Small intestine (tissue), 7 donors: ENCODE data around the gene FAF1. TPM values are rescaled to one million over a fixed set of nuclear protein-coding genes. Genes with fewer than 3 reads are reported as not detected.
A peak's percentile ranks its signal among the peaks of the same experiment; 100 is the strongest.
"Not testable (repeated sequence)": the region's sequence is repeated elsewhere in the genome, so short reads cannot be mapped to it uniquely, and the experiment has no call there.

Source experiments
- DNase-seq, 2 donors: peaks; one replicate each; pipeline versions ENCODE4 v3.0.0 to v3.0.0-alpha.2; 2013
- FAIRE-seq: peaks from 2 replicates; lab custom pipeline; 2012; peaks lifted over from hg19 to GRCh38; lab: Jason Lieb, UNC
- H3K27ac ChIP-seq, 3 donors: one replicate each; pipeline ENCODE4 v1.5.1; 2013; ENCODE audit warnings: low read length in 2 of 3, mild to moderate bottlenecking in 2 of 3, control low read depth in 1 of 3, inconsistent platforms in 1 of 3, low read depth in 1 of 3, moderate library complexity in 1 of 3
- H3K27me3 ChIP-seq, 3 donors: one replicate each; pipeline ENCODE4 v1.6.1; 2013; ENCODE audit warnings: low read length in 3 of 3, inconsistent platforms in 1 of 3; ENCODE audit not compliant: control insufficient read depth in 3 of 3, insufficient read depth in 3 of 3
- H3K36me3 ChIP-seq, 3 donors: one replicate each; pipeline ENCODE4 v1.6.1; 2013; ENCODE audit warnings: low read length in 3 of 3, inconsistent platforms in 1 of 3, low read depth in 1 of 3, mild to moderate bottlenecking in 1 of 3, moderate library complexity in 1 of 3; ENCODE audit not compliant: control insufficient read depth in 3 of 3, insufficient read depth in 2 of 3
- H3K4me1 ChIP-seq, 3 donors: one replicate each; pipeline ENCODE4 v1.6.1; 2013; ENCODE audit warnings: low read length in 2 of 3, inconsistent platforms in 1 of 3, low read depth in 1 of 3, mild to moderate bottlenecking in 1 of 3, moderate library complexity in 1 of 3; ENCODE audit not compliant: control insufficient read depth in 3 of 3, insufficient read depth in 2 of 3
- H3K4me3 ChIP-seq, 3 donors: one replicate each; pipeline ENCODE4 v1.5.1; 2013; ENCODE audit warnings: low read length in 3 of 3, control low read depth in 1 of 3, inconsistent platforms in 1 of 3, low read depth in 1 of 3, mild to moderate bottlenecking in 1 of 3, moderate library complexity in 1 of 3
- H3K9me3 ChIP-seq, 2 donors: one replicate each; pipeline ENCODE4 v1.6.1; 2013; ENCODE audit warnings: low read depth in 1 of 2, low read length in 1 of 2; ENCODE audit not compliant: control insufficient read depth in 2 of 2, insufficient read depth in 1 of 2
- WGBS, 3 donors: extraction: QIAGEN DNeasy Blood & Tissue Kit; methylation state at CpG; one replicate each; pipeline ENCODE4 v1.1.7; 2013; 5-methylcytosine and 5-hydroxymethylcytosine counted together
- polyA plus RNA-seq, 4 donors: library from polyadenylated mRNA; stranded (reverse) in 3 of 4; unstranded in 1 of 4; fragments of 200-250 nt in 3 of 4; fragments of 120-200 nt in 1 of 4; gene quantifications; one replicate each; pipeline versions ENCODE4 v1.2.1 to v1.2.3, GENCODE V29; 2013
- donor health status: healthy with polysubstance abuse.
- donor health status: control.
- donor health status: control.
- donor health status: Bipolar disorder and iron deficiency.
- donor health status: healthy.

The FAF1 gene
- polyA plus RNA-seq, 4 donors: 19.5 to 46.3 (median 32.5) TPM

DNA sequence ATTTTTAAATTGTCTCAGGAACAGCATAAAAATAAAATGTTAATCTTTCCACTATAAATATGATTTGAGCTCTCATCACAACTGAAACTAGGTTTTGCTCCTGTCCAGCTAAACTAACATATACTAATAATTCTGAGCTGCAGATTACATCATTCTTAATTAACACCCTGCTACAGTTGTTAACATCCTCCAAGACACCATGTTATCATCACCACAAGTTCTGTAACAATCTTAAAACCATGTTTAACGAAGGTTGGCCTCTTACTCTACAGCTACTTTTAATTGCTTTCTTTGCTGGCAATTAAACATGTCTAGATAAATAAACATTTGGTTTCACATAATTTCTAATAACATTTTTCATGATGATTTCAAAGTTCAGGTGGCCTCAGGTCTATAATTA, 240.9 kb downstream of the FAF1 start:
- H3K27me3 ChIP-seq: no peaks in the 10 kb centered on the region
- peaks cover 0 to 5% (median 2%) of the 10 kb centered on the region in 3 donors for H3K36me3 ChIP-seq
- DNase-seq (no peak), FAIRE-seq (no peak)
- WGBS, 3 donors: 81 to 88% (median 86%) methylated on average over 1 of the region's 1 CpG
- H3K27ac ChIP-seq: no peak overlapping the region
- no peak overlapping the region for H3K4me3 ChIP-seq
- H3K9me3 ChIP-seq: peaks cover 0 to 4% of the 10 kb centered on the region in 2 donors
- no peaks in the 10 kb centered on the region for H3K4me1 ChIP-seq

DNA sequence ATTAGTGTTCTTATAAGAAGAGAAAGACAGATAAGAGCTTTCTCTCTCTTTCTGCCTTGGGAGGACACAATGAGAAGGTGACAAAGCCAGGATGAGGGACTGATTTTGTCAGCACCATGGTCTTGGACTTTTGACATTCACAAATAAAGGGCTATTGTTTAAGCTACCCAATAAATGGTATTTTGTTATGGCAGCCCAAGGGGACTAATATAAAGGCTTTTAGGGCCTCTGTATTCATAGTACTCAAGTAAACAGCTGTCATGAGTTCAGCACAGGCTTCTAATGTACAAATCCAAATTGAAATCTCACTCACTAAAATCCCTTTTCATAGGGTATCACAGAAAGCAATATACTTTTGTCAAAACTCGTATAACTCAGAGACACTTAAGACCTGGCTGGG, 242.7 kb downstream of the FAF1 start:
- WGBS, 3 donors: 95 to 100% (median 97%) methylated on average over 1 of the region's 1 CpG
- Histone ChIP-seq H3K36me3 (peaks cover 0 to 5% (median 2%) of the 10 kb centered on the region in 3 donors), H3K4me1 (no peaks in the 10 kb centered on the region), H3K27ac (no peak overlapping the region), H3K9me3 (peaks cover 0 to 4% of the 10 kb centered on the region in 2 donors), H3K27me3 (no peaks in the 10 kb centered on the region), H3K4me3 (no peak overlapping the region)
- FAIRE-seq: no peak
- no peak for DNase-seq

DNA sequence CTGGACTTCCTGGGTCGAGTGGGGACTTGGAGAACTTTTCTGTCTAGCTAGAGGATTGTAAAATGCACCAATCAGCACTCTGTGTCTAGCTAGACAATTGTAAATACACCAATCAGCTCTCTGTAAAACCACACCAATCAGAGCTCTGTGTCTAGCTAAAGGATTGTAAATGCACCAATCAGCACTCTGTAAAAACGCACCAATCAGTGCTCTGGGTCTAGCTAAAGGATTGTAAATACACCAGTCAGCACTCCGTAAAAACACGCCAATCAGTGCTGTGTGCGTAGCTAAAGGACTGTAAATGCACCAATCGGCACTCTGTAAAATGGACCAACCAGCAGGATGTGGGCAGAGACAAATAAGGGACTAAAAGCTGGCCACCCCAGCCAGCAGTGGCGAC, 243.6 kb downstream of the FAF1 start:
- H3K4me1 ChIP-seq, H3K4me3 ChIP-seq, H3K27ac ChIP-seq, DNase-seq, FAIRE-seq, H3K27me3 ChIP-seq, H3K9me3 ChIP-seq, H3K36me3 ChIP-seq: not testable (repeated sequence)
- 95 to 97% (median 97%) methylated on average over 7 of the region's 7 CpGs for WGBS, 3 donors

DNA sequence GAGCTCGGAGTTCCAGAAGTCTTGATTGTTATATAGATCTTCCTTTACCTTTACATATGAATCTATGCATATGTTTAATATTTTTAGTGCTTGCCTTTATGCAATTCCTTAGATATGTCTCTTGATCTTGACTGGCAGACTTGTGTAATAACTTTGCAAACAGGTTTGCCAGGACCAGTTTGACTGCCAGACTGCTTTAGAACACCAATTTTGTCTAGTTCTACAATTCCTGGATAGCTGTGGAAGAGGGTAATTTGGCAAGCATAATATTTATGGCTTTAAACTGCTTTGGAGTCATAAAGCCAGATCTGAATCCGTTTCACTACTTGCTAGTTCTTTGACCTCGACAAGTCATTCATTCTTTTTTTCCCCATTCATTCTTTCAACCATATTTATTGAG, 250.0 kb downstream of the FAF1 start:
- DNase-seq (peak in 1 of 2 donors; percentile 3), FAIRE-seq (no peak)
- Histone ChIP-seq H3K36me3 (peaks cover 0 to 3% (median 0%) of the 10 kb centered on the region in 3 donors), H3K4me1 (no peaks in the 10 kb centered on the region), H3K27me3 (no peaks in the 10 kb centered on the region), H3K27ac (no peak overlapping the region), H3K4me3 (no peak overlapping the region), H3K9me3 (no peaks in the 10 kb centered on the region)
- WGBS, 3 donors: 41 to 65% (median 52%) methylated on average over 3 of the region's 3 CpGs

DNA sequence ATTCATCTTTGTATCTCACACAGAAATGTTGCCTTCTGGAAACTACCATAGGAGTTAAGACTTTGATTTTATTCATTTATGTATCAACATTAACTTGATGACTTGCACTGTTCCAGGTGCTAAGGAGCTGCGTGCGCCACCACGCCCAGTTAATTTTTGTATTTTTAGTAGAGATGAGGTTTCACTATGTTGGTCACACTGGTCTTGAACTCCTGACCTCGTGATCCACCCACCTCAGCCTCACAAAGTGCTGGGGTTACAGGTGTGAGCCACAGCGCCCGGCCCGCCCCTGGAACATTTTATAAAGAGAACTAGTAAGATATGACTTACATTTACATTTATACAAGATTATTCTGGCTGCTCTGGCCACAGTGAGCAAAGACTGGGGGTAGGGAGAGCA, 252.2 kb downstream of the FAF1 start:
- no peak for FAIRE-seq
- peaks cover 0 to 3% (median 0%) of the 10 kb centered on the region in 3 donors for H3K36me3 ChIP-seq
- H3K27ac ChIP-seq: no peak overlapping the region
- H3K27me3 ChIP-seq: no peaks in the 10 kb centered on the region
- no peak for DNase-seq
- no peaks in the 10 kb centered on the region for H3K4me1 ChIP-seq
- WGBS, 3 donors: 85 to 92% (median 89%) methylated on average over 7 of the region's 7 CpGs
- H3K9me3 ChIP-seq: no peaks in the 10 kb centered on the region
- no peak overlapping the region for H3K4me3 ChIP-seq

DNA sequence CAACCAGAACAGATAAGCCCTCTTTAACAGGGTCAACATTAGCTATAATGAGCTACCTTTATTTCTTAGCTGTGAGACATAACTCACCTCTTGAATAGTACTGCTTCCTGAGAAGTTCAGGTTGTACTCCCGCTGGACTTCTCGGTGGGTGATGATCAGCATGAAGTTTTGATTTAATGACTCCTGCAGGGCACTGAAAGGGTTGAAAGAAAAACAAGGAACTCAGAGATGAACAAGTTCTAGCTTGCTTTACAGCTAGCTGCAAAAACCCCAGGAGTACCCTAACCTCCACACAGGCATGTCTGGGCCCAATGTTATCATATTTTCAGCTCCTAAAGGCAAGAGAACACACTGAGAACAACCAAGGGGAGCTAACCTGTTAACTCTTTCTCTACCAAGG, 254.4 kb downstream of the FAF1 start:
- FAIRE-seq (no peak), DNase-seq (no peak)
- H3K27ac ChIP-seq: no peak overlapping the region
- no peaks in the 10 kb centered on the region for H3K9me3 ChIP-seq
- 88 to 96% (median 89%) methylated on average over 2 of the region's 2 CpGs for WGBS, 3 donors
- no peaks in the 10 kb centered on the region for H3K27me3 ChIP-seq
- H3K4me1 ChIP-seq: no peaks in the 10 kb centered on the region
- H3K36me3 ChIP-seq: peaks cover 0 to 3% (median 0%) of the 10 kb centered on the region in 3 donors
- no peak overlapping the region for H3K4me3 ChIP-seq

DNA sequence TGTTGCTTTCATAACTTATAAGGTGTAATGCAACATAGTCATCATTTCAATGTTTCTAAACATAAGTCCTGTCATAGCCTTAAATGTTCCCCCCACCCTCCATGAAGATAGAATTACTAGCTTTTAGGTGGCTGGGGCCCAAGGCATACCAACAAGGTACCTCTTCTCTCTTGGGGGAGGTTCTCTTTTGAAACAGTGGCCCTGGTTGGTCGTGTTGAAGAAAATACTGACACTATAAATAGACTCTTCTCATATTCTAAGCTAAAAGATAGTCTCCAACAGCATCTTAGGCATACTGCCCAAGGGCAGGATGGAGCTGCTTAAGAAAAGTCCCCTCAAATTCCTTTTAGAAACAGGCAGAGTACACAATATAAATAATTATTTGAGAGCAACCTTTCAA, 255.0 kb downstream of the FAF1 start:
- H3K36me3 ChIP-seq: peaks cover 0 to 3% (median 0%) of the 10 kb centered on the region in 3 donors
- H3K9me3 ChIP-seq: no peaks in the 10 kb centered on the region
- no peaks in the 10 kb centered on the region for H3K27me3 ChIP-seq
- DNase-seq: no peak
- H3K4me1 ChIP-seq: no peaks in the 10 kb centered on the region
- no peak overlapping the region for H3K27ac ChIP-seq
- no peak overlapping the region for H3K4me3 ChIP-seq
- no peak for FAIRE-seq
- WGBS, 3 donors: 28 to 30% (median 28%) methylated on average over 1 of the region's 1 CpG

DNA sequence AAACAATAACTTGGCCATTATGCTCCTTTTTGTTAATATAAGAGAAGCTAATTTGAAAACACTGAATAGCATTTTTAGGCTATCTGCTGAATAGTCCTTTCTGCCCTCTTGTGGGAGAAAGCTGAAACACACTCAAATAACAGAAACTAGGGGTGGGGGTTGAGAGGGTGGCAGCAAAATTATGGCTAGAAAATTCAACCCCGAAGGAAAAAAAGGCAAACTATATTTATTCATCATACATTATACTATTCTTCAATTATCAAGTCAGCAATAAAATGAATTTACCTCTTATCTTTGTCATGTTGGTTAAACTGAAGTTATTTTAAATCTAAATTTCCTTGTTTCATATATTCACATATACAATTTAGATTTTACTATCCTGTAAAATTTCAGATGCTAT, 255.9 kb downstream of the FAF1 start:
- no peak overlapping the region for H3K27ac ChIP-seq
- no peak for FAIRE-seq
- H3K4me3 ChIP-seq: no peak overlapping the region
- H3K4me1 ChIP-seq: no peaks in the 10 kb centered on the region
- WGBS, 3 donors: 24 to 44% (median 42%) methylated on average over 1 of the region's 1 CpG
- H3K36me3 ChIP-seq: peaks cover 0 to 3% (median 0%) of the 10 kb centered on the region in 3 donors
- H3K9me3 ChIP-seq: no peaks in the 10 kb centered on the region
- no peaks in the 10 kb centered on the region for H3K27me3 ChIP-seq
- peak; percentile 37 to 45 for DNase-seq

DNA sequence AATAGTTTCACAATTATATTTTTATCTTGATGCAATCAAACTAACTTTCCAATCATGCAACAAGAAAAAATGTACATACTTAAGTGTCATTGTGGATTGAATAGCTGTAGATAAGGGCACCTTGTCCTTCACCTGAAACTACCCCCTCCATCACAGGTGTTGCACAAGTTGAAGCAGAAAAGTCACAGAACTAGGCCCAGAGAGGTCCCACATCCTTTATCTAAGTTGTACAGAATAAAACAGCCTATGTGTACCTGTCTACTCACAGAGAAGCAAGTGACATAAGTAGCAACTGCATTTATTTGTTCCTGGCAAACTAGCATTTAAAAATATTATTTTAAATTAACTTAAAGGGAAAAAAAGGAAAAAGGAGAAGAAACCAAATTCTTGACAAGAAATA, 256.8 kb downstream of the FAF1 start:
- no peak for FAIRE-seq
- Histone ChIP-seq H3K36me3 (peaks cover 0 to 3% (median 0%) of the 10 kb centered on the region in 3 donors), H3K4me3 (no peak overlapping the region), H3K27ac (no peak overlapping the region), H3K9me3 (no peaks in the 10 kb centered on the region), H3K27me3 (no peaks in the 10 kb centered on the region), H3K4me1 (no peaks in the 10 kb centered on the region)
- DNase-seq: no peak
